Measurements from ENCODE around the gene TEX52.

The TEX52 gene

DNA sequence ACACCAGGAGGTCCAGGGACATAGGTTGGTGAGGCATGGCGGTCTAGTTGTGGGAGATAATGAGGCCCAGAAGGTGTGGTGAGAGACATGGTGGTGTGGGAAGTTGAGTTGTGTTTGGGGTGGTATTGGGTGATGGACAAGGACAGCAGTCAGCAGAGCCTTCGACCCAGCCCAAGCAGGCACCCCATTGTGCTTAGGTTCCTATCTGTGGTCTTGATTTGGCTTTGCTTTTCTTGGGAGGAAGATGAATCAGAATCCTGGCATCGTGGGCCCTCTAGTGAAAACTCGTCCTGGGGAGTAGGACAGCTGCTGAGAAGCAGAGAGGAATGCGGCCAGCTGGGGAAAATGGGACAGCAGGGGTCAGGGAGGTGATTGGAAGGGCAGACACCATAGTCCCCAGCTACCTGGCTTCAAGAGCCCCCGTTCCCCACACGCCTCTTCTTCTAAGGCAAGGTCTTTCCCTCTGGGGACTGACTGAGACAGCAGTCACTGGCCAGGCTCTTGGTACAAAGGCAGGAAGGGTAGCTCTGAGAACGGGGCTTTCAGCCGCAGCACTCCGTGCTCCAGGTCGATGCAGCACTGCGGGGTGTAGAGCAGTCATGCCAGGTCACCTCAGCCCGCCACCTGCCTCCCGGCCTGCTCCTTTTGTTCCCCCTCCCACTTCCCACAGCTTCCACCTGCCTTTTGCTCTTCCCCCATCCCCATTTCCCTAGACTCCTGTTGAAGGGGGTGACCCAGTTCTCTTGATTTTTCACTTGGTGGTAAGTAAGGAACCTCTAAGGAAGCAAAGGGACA, 29.9 kb downstream of the TEX52 start:
- no peak overlapping the region for H2AK5ac ChIP-seq (ENCODE audit: low read length, severe bottlenecking)
- no peak overlapping the region for H2BK12ac ChIP-seq (ENCODE audit: low read length in 2 of 2)
- no peaks in the 10 kb centered on the region for H3K9me3 ChIP-seq (ENCODE audit: control insufficient read depth, low read length)
- no peak overlapping the region for H4K8ac ChIP-seq (ENCODE audit: low read length)
- no peak overlapping the region for H2BK15ac ChIP-seq (ENCODE audit: low read depth, poor library complexity, severe bottlenecking)
- no peak overlapping the region for H3K27ac ChIP-seq (ENCODE audit: low read length, poor library complexity, severe bottlenecking)
- H3K23ac ChIP-seq (ENCODE audit: low read length in 2 of 2), result no peak overlapping the region
- no peak overlapping the region for H2BK120ac ChIP-seq (ENCODE audit: low read depth, low read length)
- H3K79me1 ChIP-seq (replicated peaks; ENCODE audit: low read length, poor library complexity, severe bottlenecking), result no peaks in the 10 kb centered on the region
- H3K18ac ChIP-seq (ENCODE audit: low read depth in 1 of 2, low read length in 2 of 2), result no peak overlapping the region
- no peak overlapping the region for H2BK5ac ChIP-seq (ENCODE audit: low read depth, low read length, poor library complexity, severe bottlenecking)
- H3K4me2 ChIP-seq (ENCODE audit: low read length, poor library complexity, severe bottlenecking), result no peak overlapping the region
- no peak overlapping the region for H3K9ac ChIP-seq (ENCODE audit: low read length)
- no peak overlapping the region for H3K14ac ChIP-seq (ENCODE audit: low read length in 2 of 2)
- no peaks in the 10 kb centered on the region for H3K27me3 ChIP-seq (ENCODE audit: control insufficient read depth in 1 of 2, insufficient read depth in 1 of 2, low read length in 2 of 2)
- 91% methylated on average over 14 of the region's 14 CpGs for WGBS
- no peak overlapping the region for H2AFZ ChIP-seq (ENCODE audit: low read depth, low read length)
- no peak for DNase-seq
- H3K36me3 ChIP-seq (ENCODE audit: control insufficient read depth in 1 of 2, insufficient read depth in 2 of 2, low read depth in 1 of 2, low read length in 2 of 2), result peaks cover 55 to 84% of the 10 kb centered on the region in 2 experiments
- no peak overlapping the region for H3K4ac ChIP-seq (ENCODE audit: low read depth in 1 of 2, low read length in 2 of 2)
- peaks cover 7% of the 10 kb centered on the region for H3K4me1 ChIP-seq (ENCODE audit: control insufficient read depth, insufficient read depth, low read depth, low read length)
- H4K91ac ChIP-seq (ENCODE audit: low read length), result no peak overlapping the region
- H3K4me3 ChIP-seq (ENCODE audit: insufficient read depth in 1 of 2, low read depth in 1 of 2, low read length in 2 of 2), result no peak overlapping the region

DNA sequence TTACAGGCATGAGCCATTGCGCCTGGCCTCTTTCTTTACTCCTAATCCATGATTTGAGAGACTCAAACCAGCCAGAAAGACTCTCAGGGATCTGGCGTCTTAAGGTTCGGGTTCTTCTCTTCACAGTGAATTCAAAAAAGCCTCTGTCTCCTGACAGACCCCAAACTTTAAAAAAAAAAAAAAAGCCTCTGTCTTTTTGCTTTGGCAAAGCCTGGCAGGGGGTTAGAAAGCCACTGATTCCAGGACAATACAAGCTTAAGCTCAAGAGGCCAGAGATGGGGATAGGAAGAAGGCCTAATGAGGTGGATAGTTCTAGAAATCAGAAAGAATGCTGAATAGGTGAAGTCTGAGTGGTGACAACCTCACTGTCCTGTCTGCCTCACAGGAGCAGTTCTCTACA, 30.8 kb downstream of the TEX52 start:
- no peaks in the 10 kb centered on the region for H3K27me3 ChIP-seq (ENCODE audit: control insufficient read depth in 1 of 2, insufficient read depth in 1 of 2, low read length in 2 of 2)
- H2BK5ac ChIP-seq (ENCODE audit: low read depth, low read length, poor library complexity, severe bottlenecking), result no peak overlapping the region
- no peak overlapping the region for H3K9ac ChIP-seq (ENCODE audit: low read length)
- no peak overlapping the region for H2AFZ ChIP-seq (ENCODE audit: low read depth, low read length)
- no peak overlapping the region for H3K23ac ChIP-seq (ENCODE audit: low read length in 2 of 2)
- H4K8ac ChIP-seq (ENCODE audit: low read length), result no peak overlapping the region
- no peak overlapping the region for H3K4me2 ChIP-seq (ENCODE audit: low read length, poor library complexity, severe bottlenecking)
- H2BK12ac ChIP-seq (ENCODE audit: low read length in 2 of 2), result no peak overlapping the region
- H3K4me3 ChIP-seq (ENCODE audit: insufficient read depth in 1 of 2, low read depth in 1 of 2, low read length in 2 of 2), result no peak overlapping the region
- H2BK15ac ChIP-seq (ENCODE audit: low read depth, poor library complexity, severe bottlenecking), result no peak overlapping the region
- no peak overlapping the region for H2BK120ac ChIP-seq (ENCODE audit: low read depth, low read length)
- H3K4me1 ChIP-seq (ENCODE audit: control insufficient read depth, insufficient read depth, low read depth, low read length), result peaks cover 7% of the 10 kb centered on the region
- no peak overlapping the region for H3K18ac ChIP-seq (ENCODE audit: low read depth in 1 of 2, low read length in 2 of 2)
- H3K14ac ChIP-seq (ENCODE audit: low read length in 2 of 2), result no peak overlapping the region
- H2AK5ac ChIP-seq (ENCODE audit: low read length, severe bottlenecking), result no peak overlapping the region
- H3K36me3 ChIP-seq (ENCODE audit: control insufficient read depth in 1 of 2, insufficient read depth in 2 of 2, low read depth in 1 of 2, low read length in 2 of 2), result peaks cover 63 to 88% of the 10 kb centered on the region in 2 experiments
- no peak overlapping the region for H4K91ac ChIP-seq (ENCODE audit: low read length)
- no peak overlapping the region for H3K4ac ChIP-seq (ENCODE audit: low read depth in 1 of 2, low read length in 2 of 2)
- no peak for DNase-seq
- WGBS, result 89% methylated on average over 3 of the region's 3 CpGs
- no peak overlapping the region for H3K27ac ChIP-seq (ENCODE audit: low read length, poor library complexity, severe bottlenecking)
- H3K9me3 ChIP-seq (ENCODE audit: control insufficient read depth, low read length), result no peaks in the 10 kb centered on the region
- H3K79me1 ChIP-seq (replicated peaks; ENCODE audit: low read length, poor library complexity, severe bottlenecking), result no peaks in the 10 kb centered on the region

DNA sequence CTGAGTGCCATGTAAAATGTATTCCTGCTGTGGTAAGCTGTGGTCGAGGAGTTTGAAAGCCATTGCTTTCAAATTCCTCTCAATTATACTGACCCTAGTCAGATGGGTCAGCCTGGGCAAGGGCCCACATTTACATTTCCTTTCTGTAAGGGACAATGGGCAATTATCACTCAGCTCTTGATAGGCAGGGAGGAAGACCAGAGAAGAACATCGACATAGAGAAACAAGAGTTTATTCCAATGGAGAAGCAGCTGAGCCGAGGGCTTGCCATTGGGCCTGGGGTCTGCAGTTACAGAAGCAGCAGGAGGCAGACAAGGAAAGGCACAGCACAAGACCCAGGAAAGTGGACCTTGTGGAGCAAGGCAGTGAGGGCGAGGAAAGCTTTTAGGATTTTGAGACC, 31.7 kb downstream of the TEX52 start:
- no peak overlapping the region for H2AK5ac ChIP-seq (ENCODE audit: low read length, severe bottlenecking)
- no peak overlapping the region for H3K4ac ChIP-seq (ENCODE audit: low read depth in 1 of 2, low read length in 2 of 2)
- DNase-seq, result no peak
- no peak overlapping the region for H3K4me3 ChIP-seq (ENCODE audit: insufficient read depth in 1 of 2, low read depth in 1 of 2, low read length in 2 of 2)
- no peaks in the 10 kb centered on the region for H3K9me3 ChIP-seq (ENCODE audit: control insufficient read depth, low read length)
- no peak overlapping the region for H3K14ac ChIP-seq (ENCODE audit: low read length in 2 of 2)
- H3K4me1 ChIP-seq (ENCODE audit: control insufficient read depth, insufficient read depth, low read depth, low read length), result peaks cover 7% of the 10 kb centered on the region
- H3K79me1 ChIP-seq (replicated peaks; ENCODE audit: low read length, poor library complexity, severe bottlenecking), result peaks cover under 1% of the 10 kb centered on the region
- H3K9ac ChIP-seq (ENCODE audit: low read length), result no peak overlapping the region
- no peak overlapping the region for H3K27ac ChIP-seq (ENCODE audit: low read length, poor library complexity, severe bottlenecking)
- no peak overlapping the region for H4K91ac ChIP-seq (ENCODE audit: low read length)
- H3K23ac ChIP-seq (ENCODE audit: low read length in 2 of 2), result no peak overlapping the region
- no peak overlapping the region for H2BK12ac ChIP-seq (ENCODE audit: low read length in 2 of 2)
- no peak overlapping the region for H2AFZ ChIP-seq (ENCODE audit: low read depth, low read length)
- no peak overlapping the region for H3K4me2 ChIP-seq (ENCODE audit: low read length, poor library complexity, severe bottlenecking)
- WGBS, result 98% methylated on average over 3 of the region's 4 CpGs
- no peak overlapping the region for H3K18ac ChIP-seq (ENCODE audit: low read depth in 1 of 2, low read length in 2 of 2)
- H2BK5ac ChIP-seq (ENCODE audit: low read depth, low read length, poor library complexity, severe bottlenecking), result no peak overlapping the region
- no peak overlapping the region for H2BK120ac ChIP-seq (ENCODE audit: low read depth, low read length)
- no peak overlapping the region for H4K8ac ChIP-seq (ENCODE audit: low read length)
- H2BK15ac ChIP-seq (ENCODE audit: low read depth, poor library complexity, severe bottlenecking), result no peak overlapping the region
- H3K36me3 ChIP-seq (ENCODE audit: control insufficient read depth in 1 of 2, insufficient read depth in 2 of 2, low read depth in 1 of 2, low read length in 2 of 2), result peaks cover 70 to 90% of the 10 kb centered on the region in 2 experiments
- no peaks in the 10 kb centered on the region for H3K27me3 ChIP-seq (ENCODE audit: control insufficient read depth in 1 of 2, insufficient read depth in 1 of 2, low read length in 2 of 2)

DNA sequence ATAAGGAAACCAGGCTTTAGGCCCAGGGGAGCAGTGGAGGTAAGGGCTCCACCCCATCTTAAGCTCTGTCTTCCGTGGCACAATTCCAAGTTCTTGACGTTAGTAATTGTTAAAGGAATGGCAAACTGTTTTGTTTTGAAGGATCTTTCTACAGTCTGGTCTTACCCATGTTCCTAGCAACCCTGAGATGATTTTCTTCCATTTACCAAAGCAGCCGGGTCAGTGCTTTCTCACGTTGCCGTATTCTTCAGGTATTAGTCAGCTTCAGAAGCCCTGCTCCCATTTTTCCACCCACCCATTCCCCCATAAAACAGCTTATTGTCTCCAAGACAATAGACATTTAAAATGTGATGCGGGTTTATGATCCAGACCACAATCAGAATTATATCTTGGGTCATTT, 32.3 kb downstream of the TEX52 start:
- Histone ChIP-seq H3K79me1 (replicated peaks; ENCODE audit: low read length, poor library complexity, severe bottlenecking) (peaks cover 4% of the 10 kb centered on the region), H3K4me2 (ENCODE audit: low read length, poor library complexity, severe bottlenecking) (no peak overlapping the region), H3K9me3 (ENCODE audit: control insufficient read depth, low read length) (no peaks in the 10 kb centered on the region), H3K18ac (ENCODE audit: low read depth in 1 of 2, low read length in 2 of 2) (no peak overlapping the region), H3K14ac (ENCODE audit: low read length in 2 of 2) (no peak overlapping the region), H3K36me3 (ENCODE audit: control insufficient read depth in 1 of 2, insufficient read depth in 2 of 2, low read depth in 1 of 2, low read length in 2 of 2) (peaks cover 76 to 94% of the 10 kb centered on the region in 2 experiments), H3K4me3 (ENCODE audit: insufficient read depth in 1 of 2, low read depth in 1 of 2, low read length in 2 of 2) (no peak overlapping the region), H2BK15ac (ENCODE audit: low read depth, poor library complexity, severe bottlenecking) (no peak overlapping the region), H2BK120ac (ENCODE audit: low read depth, low read length) (no peak overlapping the region), H4K8ac (ENCODE audit: low read length) (no peak overlapping the region), H2BK12ac (ENCODE audit: low read length in 2 of 2) (no peak overlapping the region), H3K23ac (ENCODE audit: low read length in 2 of 2) (no peak overlapping the region), H2AK5ac (ENCODE audit: low read length, severe bottlenecking) (no peak overlapping the region), H3K4ac (ENCODE audit: low read depth in 1 of 2, low read length in 2 of 2) (no peak overlapping the region), H3K4me1 (ENCODE audit: control insufficient read depth, insufficient read depth, low read depth, low read length) (peaks cover 7% of the 10 kb centered on the region), H3K9ac (ENCODE audit: low read length) (no peak overlapping the region), H2AFZ (ENCODE audit: low read depth, low read length) (no peak overlapping the region), H4K91ac (ENCODE audit: low read length) (no peak overlapping the region), H3K27me3 (ENCODE audit: control insufficient read depth in 1 of 2, insufficient read depth in 1 of 2, low read length in 2 of 2) (no peaks in the 10 kb centered on the region), H3K27ac (ENCODE audit: low read length, poor library complexity, severe bottlenecking) (no peak overlapping the region), H2BK5ac (ENCODE audit: low read depth, low read length, poor library complexity, severe bottlenecking) (no peak overlapping the region)
- 87% methylated on average over 6 of the region's 6 CpGs for WGBS
- DNase-seq, result no peak

Measured in mesenchymal stem cell (in vitro differentiated cells and primary cell).